ENCODE results near the gene WBP4. TPM values are rescaled to one million over a fixed set of nuclear protein-coding genes. Genes with fewer than 3 reads are reported as not detected.
"Not testable (repeated sequence)": the region's sequence is repeated elsewhere in the genome, so short reads cannot be mapped to it uniquely, and the experiment has no call there.

The WBP4 gene
- total RNA-seq, 5 donors from 2014 or later (not counting 1 experiment from before 2014, with no cell fraction given): 4.3 to 7.6 (median 4.8) TPM

DNA sequence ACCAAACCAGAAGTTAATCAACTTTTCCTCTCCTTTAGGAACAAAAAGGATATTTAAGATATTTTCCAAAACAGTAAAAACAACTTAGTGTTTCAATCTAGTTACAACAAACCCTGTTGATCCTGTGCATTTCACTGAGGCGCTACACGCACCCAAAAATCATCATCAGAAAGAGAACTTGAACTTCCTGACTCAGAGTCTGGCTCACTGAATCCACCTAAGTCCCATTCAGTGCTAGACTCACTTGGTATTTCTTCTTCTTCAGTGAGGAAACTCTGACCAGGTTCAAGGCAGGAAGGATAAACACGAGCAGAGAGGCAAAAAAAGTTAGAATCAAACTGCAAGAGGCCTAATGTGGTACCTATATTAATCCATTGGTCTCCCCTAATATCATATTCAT lies 69.0 kb downstream of the WBP4 start:
- Mint-ChIP-seq H3K36me3 (peaks cover 18% of the 10 kb centered on the region), H3K27ac (peak overlapping the region in 1 of 2 donors; percentile 2), H3K4me1 (peaks cover 54 to 64% (median 56%) of the 10 kb centered on the region in 3 donors), H3K4me3 (peak overlapping the region; percentile 96 to 99 (median 98)), H3K27me3 (no peaks in the 10 kb centered on the region), H3K9me3 (no peaks in the 10 kb centered on the region)
- no peak overlapping the region for H3K27ac ChIP-seq (ENCODE audit: low read length)
- DNase-seq: peak in 1 of 35 experiments; percentile 21
- H3K27me3 ChIP-seq (replicated peaks in 1 of 2; ENCODE audit: control insufficient read depth in 2 of 2, extremely low read depth in 1 of 2, insufficient read depth in 2 of 2, low read length in 1 of 2): no peaks in the 10 kb centered on the region
- no peak for ATAC-seq (replicated peaks in 1 of 4)
- H3K36me3 ChIP-seq (ENCODE audit: control insufficient read depth in 2 of 2, extremely low read depth in 1 of 2, insufficient read depth in 1 of 2, low read length in 1 of 2): peaks cover 0 to 2% of the 10 kb centered on the region in 2 donors
- H3K4me1 ChIP-seq (ENCODE audit: control insufficient read depth in 1 of 2, extremely low read depth in 1 of 2, insufficient read depth in 2 of 2, low read length in 2 of 2): peaks cover 24 to 33% of the 10 kb centered on the region in 2 experiments
- no peaks in the 10 kb centered on the region for H3K9me3 ChIP-seq
- ChIA-PET POLR2A (no interaction called here), CTCF (no interaction called here)
- no CpG with 5 or more reads among the region's 3 CpGs for WGBS (ENCODE audit: insufficient coverage)
- H3K4me3 ChIP-seq (ENCODE audit: control insufficient read depth in 1 of 2, extremely low read depth in 1 of 2, low read length in 1 of 2): peak overlapping the region in 1 of 2 donors; percentile 15

DNA sequence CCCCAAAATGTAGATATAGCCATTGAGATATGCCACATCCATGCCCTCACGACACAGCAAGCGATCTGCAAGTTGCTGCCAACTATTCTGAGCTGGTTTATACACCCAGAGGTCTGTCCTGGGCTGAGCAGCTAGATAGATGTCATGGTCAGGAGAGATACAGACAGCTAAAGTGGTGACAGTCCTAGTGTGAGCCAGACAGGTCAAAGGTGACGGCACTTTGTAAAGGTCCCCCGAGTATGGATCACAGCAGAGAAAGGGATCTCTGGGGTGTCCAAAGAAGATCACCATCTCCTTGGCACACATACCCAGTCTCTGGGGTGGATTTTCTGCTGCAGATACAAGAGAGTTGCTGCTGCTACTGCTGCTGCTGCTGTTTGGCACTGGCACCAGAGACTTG lies 69.9 kb downstream of the WBP4 start:
- H3K4me1 Mint-ChIP-seq: peaks cover 54 to 64% (median 56%) of the 10 kb centered on the region in 3 donors

DNA sequence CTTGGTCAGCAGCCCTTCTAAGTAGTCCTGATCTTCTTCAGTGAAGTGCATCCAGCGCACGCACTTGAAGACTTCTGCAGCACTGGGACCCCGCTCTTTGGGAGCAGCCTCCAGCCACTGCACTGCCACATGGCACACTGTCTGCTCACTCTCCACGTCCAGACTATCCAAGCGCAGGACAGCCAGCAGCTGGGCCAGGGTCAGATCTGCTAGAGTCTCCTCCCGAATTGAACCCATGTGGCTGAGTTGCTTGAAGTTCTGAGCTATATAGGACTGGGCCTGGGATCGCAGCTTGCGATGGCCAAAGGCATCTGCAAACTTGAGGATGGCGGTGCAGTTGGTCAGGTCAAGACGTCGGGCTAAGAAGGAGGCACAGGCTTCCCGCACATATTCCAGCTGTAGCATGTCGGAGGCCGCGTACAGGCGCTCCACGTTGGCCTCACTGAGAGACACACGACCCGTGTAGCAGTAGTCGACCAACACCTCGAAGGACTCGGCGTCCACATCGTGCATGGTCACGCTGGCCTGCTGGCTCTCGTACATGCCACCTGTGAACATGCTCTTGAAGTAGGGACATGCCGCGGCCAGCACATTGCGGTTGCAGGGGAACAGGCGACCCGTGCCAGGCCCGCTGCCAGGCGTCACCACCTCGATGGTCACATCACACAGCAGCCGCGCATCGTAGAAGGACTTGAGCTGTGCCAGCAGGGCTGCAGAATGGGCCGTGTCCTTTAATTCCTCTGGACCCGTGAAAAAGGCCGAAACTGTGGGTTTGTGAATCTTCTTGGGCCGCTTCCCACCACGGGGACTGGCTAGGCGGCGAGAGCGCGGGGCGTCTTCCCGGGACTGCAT lies 70.6 kb downstream of the WBP4 start:
- H3K9me3 Mint-ChIP-seq; H3K36me3 ChIP-seq (ENCODE audit: control insufficient read depth in 2 of 2, extremely low read depth in 1 of 2, insufficient read depth in 1 of 2, low read length in 1 of 2); POLR2A ChIA-PET; H3K27me3 ChIP-seq (replicated peaks in 1 of 2; ENCODE audit: control insufficient read depth in 2 of 2, extremely low read depth in 1 of 2, insufficient read depth in 2 of 2, low read length in 1 of 2); CTCF ChIA-PET; DNase-seq; H3K9me3 ChIP-seq; H3K27me3 Mint-ChIP-seq: not testable (repeated sequence)
- peak overlapping the region; percentile 66 for H3K27ac ChIP-seq (ENCODE audit: low read length)
- H3K4me1 Mint-ChIP-seq: peaks cover 54 to 63% (median 56%) of the 10 kb centered on the region in 3 donors
- H3K4me3 ChIP-seq (ENCODE audit: control insufficient read depth in 1 of 2, extremely low read depth in 1 of 2, low read length in 1 of 2): peak overlapping the region; percentile 64 to 84
- peaks cover 13% of the 10 kb centered on the region for H3K36me3 Mint-ChIP-seq
- peaks cover 24 to 33% of the 10 kb centered on the region in 2 experiments for H3K4me1 ChIP-seq (ENCODE audit: control insufficient read depth in 1 of 2, extremely low read depth in 1 of 2, insufficient read depth in 2 of 2, low read length in 2 of 2)
- H3K4me3 Mint-ChIP-seq: peak overlapping the region; percentile 96 to 99 (median 98)
- 37% methylated on average over 43 of the region's 48 CpGs for WGBS (ENCODE audit: insufficient coverage)
- ATAC-seq (replicated peaks in 1 of 4): peak in 3 of 4 experiments; percentile 3 to 8 (median 7)
- peak overlapping the region; percentile 92 to 94 for H3K27ac Mint-ChIP-seq

More for the DNA sequence above, 69.9 kb downstream of the WBP4 start:
- Histone ChIP-seq H3K4me3 (ENCODE audit: control insufficient read depth in 1 of 2, extremely low read depth in 1 of 2, low read length in 1 of 2) (peak overlapping the region; percentile 15 to 84), H3K4me1 (ENCODE audit: control insufficient read depth in 1 of 2, extremely low read depth in 1 of 2, insufficient read depth in 2 of 2, low read length in 2 of 2) (peaks cover 24 to 33% of the 10 kb centered on the region in 2 experiments)
- H3K27ac ChIP-seq (ENCODE audit: low read length); H3K9me3 Mint-ChIP-seq; ATAC-seq (replicated peaks in 1 of 4); H3K27me3 Mint-ChIP-seq; H3K27me3 ChIP-seq (replicated peaks in 1 of 2; ENCODE audit: control insufficient read depth in 2 of 2, extremely low read depth in 1 of 2, insufficient read depth in 2 of 2, low read length in 1 of 2); H3K27ac Mint-ChIP-seq; POLR2A ChIA-PET; DNase-seq; H3K36me3 ChIP-seq (ENCODE audit: control insufficient read depth in 2 of 2, extremely low read depth in 1 of 2, insufficient read depth in 1 of 2, low read length in 1 of 2); H3K9me3 ChIP-seq: not testable (repeated sequence)
- CTCF ChIA-PET: interaction anchor here in 1 of 2 donors (0.6 kb wide), 1 partner anchor 112 kb away, joined by 3 read pairs; the partner anchor contains the start of gene ELF1
- H3K4me3 Mint-ChIP-seq: peak overlapping the region; percentile 96 to 99 (median 98)
- 100% methylated on average over 1 of the region's 4 CpGs for WGBS (ENCODE audit: insufficient coverage)
- peaks cover 18% of the 10 kb centered on the region for H3K36me3 Mint-ChIP-seq

DNA sequence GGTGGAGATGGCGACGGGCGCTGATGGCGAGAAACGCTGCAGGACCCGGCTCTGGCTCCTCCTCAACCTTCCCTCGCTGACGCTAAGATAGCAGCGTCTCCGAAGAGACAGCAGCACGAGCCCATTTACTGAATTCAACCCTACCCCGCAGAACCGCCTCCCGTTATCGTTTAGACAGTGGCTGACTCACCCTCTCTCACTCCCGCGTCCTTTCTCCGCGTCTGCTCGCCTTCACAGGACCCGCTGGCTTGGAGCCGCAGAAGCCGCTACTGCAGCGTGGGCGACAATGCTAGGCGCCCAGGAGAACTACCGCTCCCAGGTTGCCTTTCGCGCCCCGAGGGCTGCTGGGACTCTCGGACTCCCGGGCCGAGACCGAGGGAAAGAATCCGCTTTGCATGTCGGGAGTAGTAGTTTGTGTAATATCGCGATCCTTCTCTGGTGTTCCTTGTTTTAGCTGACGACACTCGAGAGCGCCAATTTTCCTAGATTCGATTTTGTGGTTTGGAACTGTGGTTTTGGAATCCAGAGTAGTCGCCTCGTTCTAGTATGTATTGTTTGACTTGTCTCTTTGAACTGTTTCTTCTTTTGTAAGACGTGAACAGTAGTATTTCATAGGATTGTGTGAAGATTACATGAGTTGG lies 71.3 kb downstream of the WBP4 start, which contains the start of gene KBTBD6:
Gene KBTBD6, minus strand, starts transcription at position 291 of the 641 bp plus-strand sequence. CDS start 291 bp downstream, outside the sequence.
- CTCF ChIA-PET: no interaction called here
- WGBS (ENCODE audit: insufficient coverage): under 1% methylated on average over 41 of the region's 45 CpGs
- POLR2A ChIA-PET: no interaction called here

More for the DNA sequence above, 71.3 kb downstream of the WBP4 start, which contains the start of gene KBTBD6:
- H3K36me3 ChIP-seq (ENCODE audit: control insufficient read depth in 2 of 2, extremely low read depth in 1 of 2, insufficient read depth in 1 of 2, low read length in 1 of 2): no peaks in the 10 kb centered on the region
- DNase-seq: peak; percentile 80 to 94 (median 87)
- H3K27me3 Mint-ChIP-seq: no peaks in the 10 kb centered on the region
- peak within 1 kb of the TSS; percentile 92 to 94 for H3K27ac Mint-ChIP-seq
- H3K4me1 Mint-ChIP-seq: peaks cover 55 to 57% (median 56%) of the 10 kb centered on the region in 3 donors
- peak within 1 kb of the TSS; percentile 64 to 84 for H3K4me3 ChIP-seq (ENCODE audit: control insufficient read depth in 1 of 2, extremely low read depth in 1 of 2, low read length in 1 of 2)
- H3K27me3 ChIP-seq (replicated peaks in 1 of 2; ENCODE audit: control insufficient read depth in 2 of 2, extremely low read depth in 1 of 2, insufficient read depth in 2 of 2, low read length in 1 of 2): no peaks in the 10 kb centered on the region
- peaks cover 24 to 33% of the 10 kb centered on the region in 2 experiments for H3K4me1 ChIP-seq (ENCODE audit: control insufficient read depth in 1 of 2, extremely low read depth in 1 of 2, insufficient read depth in 2 of 2, low read length in 2 of 2)
- H3K27ac ChIP-seq (ENCODE audit: low read length): peak within 1 kb of the TSS; percentile 66
- peak within 1 kb of the TSS; percentile 96 to 99 (median 98) for H3K4me3 Mint-ChIP-seq
- H3K9me3 Mint-ChIP-seq: no peaks in the 10 kb centered on the region
- H3K36me3 Mint-ChIP-seq: peaks cover 18% of the 10 kb centered on the region
- no peaks in the 10 kb centered on the region for H3K9me3 ChIP-seq
- peak; percentile 98 to 99 (median 98) for ATAC-seq (replicated peaks in 1 of 4)

Other genes with a start within 250 kb of the WBP4 start
- gene ELF1, start 42.2 kb upstream of the WBP4 start, total RNA-seq: 100 to 1,000 TPM; 133 to 221 (median 146) TPM
- 1 to 10 TPM; 3.0 to 8.8 (median 7.8) TPM for gene KBTBD6, start 71.3 kb downstream of the WBP4 start, total RNA-seq
- 10 to 100 TPM in 2 of 5 donors, 1 to 10 TPM in 3; 2.6 to 10.9 (median 9.3) TPM for gene KBTBD7, start 133.1 kb downstream of the WBP4 start, total RNA-seq
- gene MTRF1, start 202.1 kb downstream of the WBP4 start, total RNA-seq: 10 to 100 TPM; 22.1 to 35.5 (median 26.6) TPM
- gene NAA16, start 249.8 kb downstream of the WBP4 start, total RNA-seq: 10 to 100 TPM; 45.7 to 93.7 (median 49.6) TPM